ENCODE data around the gene EXOSC7. TPM values are rescaled to one million over a fixed set of nuclear protein-coding genes. Genes with fewer than 3 reads are reported as not detected.
"Not testable (repeated sequence)": the region's sequence is repeated elsewhere in the genome, so short reads cannot be mapped to it uniquely, and the experiment has no call there.

EXOSC7 gene
- total RNA-seq, 3 donors from 2014 or later, result 23.2 to 26.2 (median 24.4) TPM

- Histone ChIP-seq H3K4me3 (no peak overlapping the region), H3K9me3 (no peaks in the 10 kb centered on the region), H3K36me3 (ENCODE audit: low read depth) (no peaks in the 10 kb centered on the region), H3K4me1 (ENCODE audit: low read depth) (no peaks in the 10 kb centered on the region)
- intact Hi-C loops (cut with DNase I, micrococcal nuclease), result no loop called here
- DNase-seq (no peak), ATAC-seq (no peak)
- TF ChIP-seq, protein P1, sequence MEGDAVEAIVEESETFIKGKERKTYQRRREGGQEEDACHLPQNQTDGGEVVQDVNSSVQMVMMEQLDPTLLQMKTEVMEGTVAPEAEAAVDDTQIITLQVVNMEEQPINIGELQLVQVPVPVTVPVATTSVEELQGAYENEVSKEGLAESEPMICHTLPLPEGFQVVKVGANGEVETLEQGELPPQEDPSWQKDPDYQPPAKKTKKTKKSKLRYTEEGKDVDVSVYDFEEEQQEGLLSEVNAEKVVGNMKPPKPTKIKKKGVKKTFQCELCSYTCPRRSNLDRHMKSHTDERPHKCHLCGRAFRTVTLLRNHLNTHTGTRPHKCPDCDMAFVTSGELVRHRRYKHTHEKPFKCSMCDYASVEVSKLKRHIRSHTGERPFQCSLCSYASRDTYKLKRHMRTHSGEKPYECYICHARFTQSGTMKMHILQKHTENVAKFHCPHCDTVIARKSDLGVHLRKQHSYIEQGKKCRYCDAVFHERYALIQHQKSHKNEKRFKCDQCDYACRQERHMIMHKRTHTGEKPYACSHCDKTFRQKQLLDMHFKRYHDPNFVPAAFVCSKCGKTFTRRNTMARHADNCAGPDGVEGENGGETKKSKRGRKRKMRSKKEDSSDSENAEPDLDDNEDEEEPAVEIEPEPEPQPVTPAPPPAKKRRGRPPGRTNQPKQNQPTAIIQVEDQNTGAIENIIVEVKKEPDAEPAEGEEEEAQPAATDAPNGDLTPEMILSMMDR (IDR thresholded peaks at IDR 0.05), result no peak
Observed at GRCh38 chr3:45048244-45048643, 72.2 kb downstream of the EXOSC7 start.

GRCh38 chr3:45049807-45050206 lies 73.8 kb downstream of the EXOSC7 start:
- intact Hi-C loops (cut with DNase I, micrococcal nuclease), result no loop called here
- TF ChIP-seq, protein P1 (IDR thresholded peaks at IDR 0.05), result no peak
- Histone ChIP-seq H3K4me1 (ENCODE audit: low read depth) (peaks cover 4% of the 10 kb centered on the region), H3K4me3 (no peak overlapping the region), H3K9me3 (no peaks in the 10 kb centered on the region), H3K36me3 (ENCODE audit: low read depth) (no peaks in the 10 kb centered on the region)
- ATAC-seq, result no peak
- no peak for DNase-seq

DNA sequence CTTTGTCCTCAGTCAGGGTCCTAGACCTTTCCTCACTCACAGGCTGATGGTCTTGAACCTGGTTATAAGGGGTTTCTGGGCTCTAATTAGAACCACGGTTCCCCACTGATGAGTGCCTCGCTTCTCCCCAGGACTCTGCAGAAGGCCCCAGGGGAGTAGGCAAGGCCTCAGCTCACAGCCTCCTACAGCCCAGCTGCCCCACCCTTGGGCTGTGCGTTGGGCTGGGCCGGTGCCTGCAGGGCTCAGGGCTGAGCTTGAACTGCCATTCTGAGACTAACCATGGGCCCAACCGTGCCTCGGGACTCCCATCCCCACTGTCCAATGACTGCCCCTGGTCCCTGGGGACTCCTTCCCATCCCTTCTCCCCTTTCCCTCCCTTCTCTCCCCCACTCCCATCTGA lies 75.6 kb downstream of the EXOSC7 start:
- TF ChIP-seq, protein P1 (IDR thresholded peaks at IDR 0.05), result no peak
- no peaks in the 10 kb centered on the region for H3K36me3 ChIP-seq (ENCODE audit: low read depth)
- intact Hi-C loops (cut with DNase I, micrococcal nuclease), result no loop called here
- ATAC-seq, result peak; percentile 40
- no peak for DNase-seq
- no peak overlapping the region for H3K4me3 ChIP-seq
- no peaks in the 10 kb centered on the region for H3K9me3 ChIP-seq
- H3K4me1 ChIP-seq (ENCODE audit: low read depth), result peaks cover 4% of the 10 kb centered on the region

DNA sequence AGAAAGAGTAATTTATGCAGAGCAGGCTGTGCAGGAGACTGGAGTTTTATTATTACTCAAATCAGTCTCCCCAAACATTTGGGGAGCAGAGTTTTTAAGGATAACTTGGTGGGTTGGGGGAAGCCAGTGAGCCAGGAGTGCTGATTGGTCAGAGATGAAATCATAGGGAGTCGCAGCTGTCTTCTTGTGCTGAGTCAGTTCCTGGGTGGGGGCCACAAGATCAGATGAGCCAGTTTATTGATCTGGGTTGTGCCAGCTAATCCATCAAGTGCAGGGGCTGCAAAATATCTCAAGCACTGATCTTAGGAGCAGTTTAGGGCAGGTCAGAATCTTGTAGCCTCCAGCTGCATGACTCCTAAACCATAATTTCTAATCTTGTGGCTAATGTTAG lies 77.8 kb downstream of the EXOSC7 start:
- ATAC-seq; H3K4me3 ChIP-seq; H3K4me1 ChIP-seq (ENCODE audit: low read depth); intact Hi-C loops (cut with DNase I, micrococcal nuclease); H3K9me3 ChIP-seq; H3K36me3 ChIP-seq (ENCODE audit: low read depth); DNase-seq: not testable (repeated sequence)

DNA sequence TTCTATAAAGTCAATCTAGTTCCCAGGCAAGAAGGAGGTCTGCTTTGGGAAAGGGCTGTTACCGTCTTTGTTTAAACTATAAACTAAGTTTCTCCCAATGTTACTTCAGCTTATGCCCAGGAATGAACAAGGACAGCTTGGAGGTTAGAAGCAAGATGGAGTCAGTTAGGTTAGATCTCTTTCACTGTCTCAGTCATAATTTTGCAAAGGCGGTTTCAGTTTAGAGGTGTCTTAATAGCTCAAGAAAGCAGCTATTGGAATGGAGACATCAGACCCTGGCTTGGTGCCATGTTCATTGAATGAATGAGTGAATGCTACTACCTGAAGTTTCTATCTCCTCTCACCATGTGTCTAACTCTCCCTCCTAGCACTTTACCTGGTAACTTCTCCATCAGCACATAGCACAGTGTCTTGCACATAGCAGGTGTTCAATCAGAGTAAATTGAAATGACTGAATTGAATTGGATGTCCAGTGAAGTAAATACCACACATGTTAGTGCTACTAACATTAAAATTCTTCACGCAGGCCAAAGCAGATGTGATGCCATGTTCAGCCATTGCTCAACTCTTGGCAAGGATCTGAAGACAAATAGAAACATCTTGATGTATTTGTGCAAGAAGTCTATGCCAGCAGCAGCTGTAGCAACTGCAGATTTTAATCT lies 78.3 kb downstream of the EXOSC7 start:
- H3K4me1 ChIP-seq (ENCODE audit: low read depth), result peaks cover 4% of the 10 kb centered on the region
- DNase-seq (no peak), ATAC-seq (no peak)
- no peak overlapping the region for H3K4me3 ChIP-seq
- H3K9me3 ChIP-seq, result no peaks in the 10 kb centered on the region
- no peaks in the 10 kb centered on the region for H3K36me3 ChIP-seq (ENCODE audit: low read depth)
- intact Hi-C loops (cut with DNase I, micrococcal nuclease), result no loop called here
- TF ChIP-seq, protein P1 (IDR thresholded peaks at IDR 0.05), result no peak

GRCh38 chr3:45055032-45055410 lies 79.0 kb downstream of the EXOSC7 start:
- intact Hi-C loops (cut with DNase I, micrococcal nuclease), result no loop called here
- TF ChIP-seq, protein P1 (IDR thresholded peaks at IDR 0.05), result no peak
- ATAC-seq, result peak; percentile 28

More at GRCh38 chr3:45055032-45055410, 79.0 kb downstream of the EXOSC7 start:
- peaks cover 4% of the 10 kb centered on the region for H3K4me1 ChIP-seq (ENCODE audit: low read depth)
- H3K9me3 ChIP-seq, result no peaks in the 10 kb centered on the region
- H3K4me3 ChIP-seq, result no peak overlapping the region
- no peaks in the 10 kb centered on the region for H3K36me3 ChIP-seq (ENCODE audit: low read depth)
- no peak for DNase-seq
